ENCODE results near the gene IFITM5. TPM values are rescaled to one million over a fixed set of nuclear protein-coding genes. Genes with fewer than 3 reads are reported as not detected.
A peak's percentile ranks its signal among the peaks of the same experiment; 100 is the strongest.
"Not testable (repeated sequence)": the region's sequence is repeated elsewhere in the genome, so short reads cannot be mapped to it uniquely, and the experiment has no call there.

Gene IFITM5
- total RNA-seq, 1 experiment from 2014 or later: not detected

GRCh38 chr11:312092-312816 lies 12.9 kb upstream of the IFITM5 start:
- no peak for DNase-seq (ENCODE audit: low spot score)

- DNase-seq (ENCODE audit: low spot score): not testable (repeated sequence)
Observed at GRCh38 chr11:311013-311748, 11.9 kb upstream of the IFITM5 start.

- DNase-seq (ENCODE audit: low spot score): not testable (repeated sequence)
Observed at GRCh38 chr11:309979-310572, 10.8 kb upstream of the IFITM5 start.

GRCh38 chr11:308740-309665 lies 9.7 kb upstream of the IFITM5 start:
- DNase-seq (ENCODE audit: low spot score): not testable (repeated sequence)

- DNase-seq (ENCODE audit: low spot score): peak; percentile 86
Observed at GRCh38 chr11:307766-308708, 8.7 kb upstream of the IFITM5 start, which contains the start of gene IFITM2. TSS of gene IFITM2 (plus strand) at chr11:307816. CDS start at chr11:308193, 377 bp downstream.

- no peak for DNase-seq (ENCODE audit: low spot score)
Observed at GRCh38 chr11:306645-307371, 7.5 kb upstream of the IFITM5 start.

- no peak for DNase-seq (ENCODE audit: low spot score)
Observed at GRCh38 chr11:305844-306211, 6.5 kb upstream of the IFITM5 start.

GRCh38 chr11:304915-305843 lies 5.9 kb upstream of the IFITM5 start:
- peak; percentile 69 for DNase-seq (ENCODE audit: low spot score)

GRCh38 chr11:304061-304506 lies 4.8 kb upstream of the IFITM5 start:
- no peak for DNase-seq (ENCODE audit: low spot score)

GRCh38 chr11:303363-303762 lies 4.0 kb upstream of the IFITM5 start:
- DNase-seq (ENCODE audit: low spot score): no peak

- DNase-seq (ENCODE audit: low spot score): no peak
Observed at GRCh38 chr11:299951-300735, 817 bp upstream of the IFITM5 start.

GRCh38 chr11:298406-299065 lies 790 bp downstream of the IFITM5 start:
- no peak for DNase-seq (ENCODE audit: low spot score)

GRCh38 chr11:297586-298405 lies 1.5 kb downstream of the IFITM5 start:
- no peak for DNase-seq (ENCODE audit: low spot score)

- DNase-seq (ENCODE audit: low spot score): no peak
Observed at GRCh38 chr11:297051-297585, 2.2 kb downstream of the IFITM5 start.

GRCh38 chr11:296171-297050 lies 2.9 kb downstream of the IFITM5 start:
- DNase-seq (ENCODE audit: low spot score): no peak
